ENCODE results near the gene POLR3H.

The POLR3H gene

GRCh38 chr22:41556561-41556960, 12.3 kb upstream of the POLR3H start:
- no peak for FAIRE-seq
- TF ChIP-seq CTCF (IDR thresholded peaks at IDR 0.05; ENCODE audit: insufficient read depth, missing control alignments): no peak
- DNase-seq (ENCODE audit: insufficient read length, low spot score): no peak

- FAIRE-seq (no peak), DNase-seq (ENCODE audit: insufficient read length, low spot score) (no peak)
- TF ChIP-seq CTCF (IDR thresholded peaks at IDR 0.05; ENCODE audit: insufficient read depth, missing control alignments): no peak
Measured at GRCh38 chr22:41555325-41555982, 11.2 kb upstream of the POLR3H start.

DNA sequence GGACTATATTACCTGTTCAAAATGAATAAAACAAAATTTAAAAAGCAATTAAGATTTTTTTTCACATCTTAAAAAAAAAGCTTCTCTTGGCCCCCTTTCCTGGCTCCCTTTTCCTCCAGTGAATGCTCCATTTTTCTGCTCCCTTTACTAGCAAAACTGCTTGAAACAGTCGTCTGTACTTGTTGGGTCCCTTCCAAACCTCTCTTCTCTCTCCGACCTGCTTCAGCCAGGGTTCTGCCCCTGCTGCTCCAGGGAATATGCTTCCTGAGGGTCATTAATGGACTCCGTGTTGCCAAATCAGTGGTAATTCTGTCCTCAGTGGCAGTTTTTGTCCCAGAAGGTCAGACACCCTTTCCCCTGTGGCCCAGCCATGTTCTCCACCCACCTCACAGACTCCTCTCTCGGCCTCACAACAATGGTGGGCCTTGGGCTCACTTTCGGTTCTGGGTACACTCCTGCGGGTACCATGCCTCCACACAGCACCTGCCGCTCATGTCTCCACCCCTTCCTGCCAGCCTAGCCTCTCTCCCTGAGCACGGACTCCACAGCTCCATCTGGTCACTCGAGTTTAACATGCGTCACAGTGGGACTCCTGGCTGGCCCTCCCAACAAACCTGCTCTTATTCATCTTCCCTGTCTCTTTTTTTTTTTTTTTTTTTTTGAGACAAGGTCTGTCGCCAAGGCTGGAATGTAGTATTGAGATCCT, 7.8 kb upstream of the POLR3H start:
- FAIRE-seq: no peak
- DNase-seq (ENCODE audit: insufficient read length, low spot score): no peak
- no peak for TF ChIP-seq CTCF (IDR thresholded peaks at IDR 0.05; ENCODE audit: insufficient read depth, missing control alignments)

- DNase-seq (ENCODE audit: insufficient read length, low spot score) (no peak), FAIRE-seq (no peak)
- no peak for TF ChIP-seq CTCF (IDR thresholded peaks at IDR 0.05; ENCODE audit: insufficient read depth, missing control alignments)
Measured at GRCh38 chr22:41550952-41551491, 6.8 kb upstream of the POLR3H start.

GRCh38 chr22:41548830-41549211, 4.6 kb upstream of the POLR3H start:
- DNase-seq (ENCODE audit: insufficient read length, low spot score) (no peak), FAIRE-seq (no peak)
- TF ChIP-seq CTCF (IDR thresholded peaks at IDR 0.05; ENCODE audit: insufficient read depth, missing control alignments): no peak

GRCh38 chr22:41544671-41545476, 604 bp upstream of the POLR3H start:
- no peak for TF ChIP-seq CTCF (IDR thresholded peaks at IDR 0.05; ENCODE audit: insufficient read depth, missing control alignments)
- FAIRE-seq (no peak), DNase-seq (ENCODE audit: insufficient read length, low spot score) (no peak)

Measured in D721Med (cell line).